MCF 10A (cell line): ENCODE measurements around the gene KAZN. TPM values are rescaled to one million over a fixed set of nuclear protein-coding genes. Genes with fewer than 3 reads are reported as not detected.

Experiments
- BruUV-seq: library from RNA; stranded (reverse); fragments of 400-500 nt; replicated peaks from 2 replicates; lab custom pipeline; 2021; lab: Mats Ljungman, UMichigan
- CTCF ChIA-PET: fragments of 300-600 bp; sonication (Branson Sonifier 250); formaldehyde crosslinking; extraction: SDS; loops from one replicate; lab custom pipeline; 2021; ENCODE audit warnings: antibody characterized with exemption, inconsistent platforms; lab: Yijun Ruan, JAX
- POLR2A ChIA-PET: fragments of 300-600, 350-650 bp; sonication (Branson Sonifier 250); formaldehyde crosslinking; extraction: SDS; loops from one replicate; lab custom pipeline; 2020; ENCODE audit warnings: antibody characterized with exemption, inconsistent platforms; lab: Yijun Ruan, JAX
- DNase-seq: peaks from one replicate; pipeline ENCODE4 v3.0.0-alpha.2; 2018; ENCODE audit not compliant: unreplicated experiment
- H3K27ac Mint-ChIP-seq: one replicate; pipeline ENCODE4 v1.8.0; 2022; ENCODE audit warnings: mild to moderate bottlenecking, low read depth, mixed read lengths; ENCODE audit not compliant: unreplicated experiment
- H3K27me3 Mint-ChIP-seq: one replicate; pipeline ENCODE4 v1.8.0; 2022; ENCODE audit warnings: mixed read lengths; ENCODE audit not compliant: insufficient read depth, unreplicated experiment
- H3K36me3 Mint-ChIP-seq: one replicate; pipeline ENCODE4 v1.8.0; 2022; ENCODE audit warnings: mild to moderate bottlenecking, moderate library complexity, mixed read lengths; ENCODE audit not compliant: insufficient read depth, unreplicated experiment
- H3K4me1 Mint-ChIP-seq: one replicate; pipeline ENCODE4 v1.8.0; 2022; ENCODE audit warnings: mixed read lengths; ENCODE audit not compliant: insufficient read depth, unreplicated experiment
- H3K4me3 Mint-ChIP-seq: one replicate; pipeline ENCODE4 v1.8.0; 2022; ENCODE audit warnings: mild to moderate bottlenecking, moderate library complexity, mixed read lengths; ENCODE audit not compliant: unreplicated experiment
- H3K9me3 Mint-ChIP-seq: one replicate; pipeline ENCODE4 v1.8.0; 2022; ENCODE audit warnings: mixed read lengths; ENCODE audit not compliant: unreplicated experiment
- CTCF ChIP-seq: fragments of 200-600 bp; IDR thresholded peaks from one replicate; pipeline ENCODE4 v1.8.0; 2022; ENCODE audit warnings: antibody characterized with exemption, mild to moderate bottlenecking; ENCODE audit not compliant: unreplicated experiment
- intact Hi-C: fragments of 100-400 bp; cut with micrococcal nuclease; formaldehyde crosslinking; loops from 2 replicates; pipeline ENCODE4 v1.14.1; 2022
- total RNA-seq: library from RNA; stranded (reverse); gene quantifications from 2 replicates; pipeline ENCODE4 v1.2.3, GENCODE V29; 2022

The KAZN gene
- total RNA-seq, 1 experiment from 2014 or later, result 3.3 TPM

GRCh38 chr1:14724246-14724645 is 125.8 kb downstream of the KAZN start:
- H3K9me3 Mint-ChIP-seq, result no peaks in the 10 kb centered on the region
- no peak overlapping the region for H3K4me3 Mint-ChIP-seq
- intact Hi-C loops, result no loop called here
- no peaks in the 10 kb centered on the region for H3K36me3 Mint-ChIP-seq
- CTCF ChIA-PET, result interaction anchor here (0.7 kb wide), 1 partner anchor 594 kb away, joined by 3 read pairs; no protein-coding TSS in a partner anchor
- no peak overlapping the region for H3K27ac Mint-ChIP-seq
- TF ChIP-seq CTCF, result no peak
- no peaks in the 10 kb centered on the region for H3K4me1 Mint-ChIP-seq
- no TSS peak for BruUV-seq
- DNase-seq, result no peak
- H3K27me3 Mint-ChIP-seq, result no peaks in the 10 kb centered on the region
- POLR2A ChIA-PET, result interaction anchor here (0.7 to 1.5 kb wide), 3 partner anchors 9 to 579 kb away, joined by 3 to 6 read pairs (median 3); no protein-coding TSS in a partner anchor

GRCh38 chr1:14724678-14725077 is 126.2 kb downstream of the KAZN start:
- no peaks in the 10 kb centered on the region for H3K36me3 Mint-ChIP-seq
- H3K4me1 Mint-ChIP-seq, result no peaks in the 10 kb centered on the region
- POLR2A ChIA-PET, result interaction anchor here (0.7 to 1.5 kb wide), 4 partner anchors 8 to 579 kb away, joined by 3 to 6 read pairs (median 3); no protein-coding TSS in a partner anchor
- TF ChIP-seq CTCF, result no peak
- no peak overlapping the region for H3K27ac Mint-ChIP-seq
- no TSS peak for BruUV-seq
- no peaks in the 10 kb centered on the region for H3K27me3 Mint-ChIP-seq
- H3K4me3 Mint-ChIP-seq, result no peak overlapping the region
- H3K9me3 Mint-ChIP-seq, result no peaks in the 10 kb centered on the region
- no peak for DNase-seq
- intact Hi-C loops, result no loop called here
- CTCF ChIA-PET, result interaction anchor here (0.6 kb wide), 1 partner anchor 134 kb away, joined by 3 read pairs; no protein-coding TSS in a partner anchor

GRCh38 chr1:14725238-14725637 is 126.8 kb downstream of the KAZN start:
- H3K9me3 Mint-ChIP-seq, result no peaks in the 10 kb centered on the region
- POLR2A ChIA-PET, result interaction anchor here (0.6 to 0.8 kb wide), 2 partner anchors 158 to 502 kb away, joined by 3 read pairs; no protein-coding TSS in a partner anchor
- H3K27ac Mint-ChIP-seq, result no peak overlapping the region
- intact Hi-C loops, result no loop called here
- no peak for DNase-seq
- H3K27me3 Mint-ChIP-seq, result no peaks in the 10 kb centered on the region
- H3K4me3 Mint-ChIP-seq, result no peak overlapping the region
- H3K36me3 Mint-ChIP-seq, result no peaks in the 10 kb centered on the region
- BruUV-seq, result no TSS peak
- no peaks in the 10 kb centered on the region for H3K4me1 Mint-ChIP-seq
- CTCF ChIA-PET, result interaction anchor here (0.6 kb wide), 2 partner anchors 9 to 133 kb away, joined by 3 read pairs; no protein-coding TSS in a partner anchor
- TF ChIP-seq CTCF, result no peak

- no peaks in the 10 kb centered on the region for H3K4me1 Mint-ChIP-seq
- no peaks in the 10 kb centered on the region for H3K27me3 Mint-ChIP-seq
- DNase-seq, result no peak
- no TSS peak for BruUV-seq
- no peak overlapping the region for H3K4me3 Mint-ChIP-seq
- POLR2A ChIA-PET, result interaction anchor here (0.6 kb wide), 1 partner anchor 157 kb away, joined by 3 read pairs; no protein-coding TSS in a partner anchor
- CTCF ChIA-PET, result interaction anchor here (0.6 kb wide), 1 partner anchor 9 kb away, joined by 3 read pairs; no protein-coding TSS in a partner anchor
- no peaks in the 10 kb centered on the region for H3K9me3 Mint-ChIP-seq
- no peak for TF ChIP-seq CTCF
- H3K36me3 Mint-ChIP-seq, result no peaks in the 10 kb centered on the region
- H3K27ac Mint-ChIP-seq, result no peak overlapping the region
- intact Hi-C loops, result no loop called here
Measured at GRCh38 chr1:14725695-14726094, 127.2 kb downstream of the KAZN start.
